ENCODE data around the gene SERPINE1.

SERPINE1 gene

GRCh38 chr7:101167645-101168411 lies 40.9 kb downstream of the SERPINE1 start:
- H3K4me3 ChIP-seq (ENCODE audit: control insufficient read depth, low read depth, low read length): no peak overlapping the region
- TF ChIP-seq CTCF (IDR thresholded peaks at IDR 0.05; ENCODE audit: control insufficient read depth, insufficient read depth, low read depth, low read length, missing control alignments): no peak
- DNase-seq (ENCODE audit: low read depth): no peak

- no peak for TF ChIP-seq CTCF (IDR thresholded peaks at IDR 0.05; ENCODE audit: control insufficient read depth, insufficient read depth, low read depth, low read length, missing control alignments)
- DNase-seq (ENCODE audit: low read depth): no peak
- no peak overlapping the region for H3K4me3 ChIP-seq (ENCODE audit: control insufficient read depth, low read depth, low read length)
Observed at GRCh38 chr7:101168412-101169049, 41.6 kb downstream of the SERPINE1 start.

- no peak for DNase-seq (ENCODE audit: low read depth)
- H3K4me3 ChIP-seq (ENCODE audit: control insufficient read depth, low read depth, low read length): no peak overlapping the region
- no peak for TF ChIP-seq CTCF (IDR thresholded peaks at IDR 0.05; ENCODE audit: control insufficient read depth, insufficient read depth, low read depth, low read length, missing control alignments)
Observed at GRCh38 chr7:101169110-101169837, 42.4 kb downstream of the SERPINE1 start.

GRCh38 chr7:101169838-101170551 lies 43.1 kb downstream of the SERPINE1 start:
- TF ChIP-seq CTCF (IDR thresholded peaks at IDR 0.05; ENCODE audit: control insufficient read depth, insufficient read depth, low read depth, low read length, missing control alignments): peak; percentile 96
- H3K4me3 ChIP-seq (ENCODE audit: control insufficient read depth, low read depth, low read length): no peak overlapping the region
- no peak for DNase-seq (ENCODE audit: low read depth)

- H3K4me3 ChIP-seq (ENCODE audit: control insufficient read depth, low read depth, low read length): no peak overlapping the region
- DNase-seq (ENCODE audit: low read depth): no peak
- TF ChIP-seq CTCF (IDR thresholded peaks at IDR 0.05; ENCODE audit: control insufficient read depth, insufficient read depth, low read depth, low read length, missing control alignments): no peak
Observed at GRCh38 chr7:101170617-101171441, 43.9 kb downstream of the SERPINE1 start.

Measured in AG09309 (cell line).